B cell (primary cell): ENCODE data around the gene FOXN1.

Source experiments
- CTCF ChIP-seq: fragments of 200-600 bp; IDR thresholded peaks from one replicate; pipeline ENCODE4 v1.8.0; 2022; ENCODE audit warnings: antibody characterized with exemption, mild to moderate bottlenecking
- EZH2 ChIP-seq: IDR thresholded peaks from 2 replicates; pipeline ENCODE4 v1.6.1; 2012; ENCODE audit warnings: borderline replicate concordance, low read depth, mild to moderate bottlenecking, moderate library complexity, low read length; ENCODE audit not compliant: insufficient read depth, poor library complexity, severe bottlenecking

GRCh38 chr17:28578246-28579195 is 72.4 kb downstream of the FOXN1 start:
- TF ChIP-seq CTCF: no peak
- no peak for TF ChIP-seq EZH2
